ENCODE data around the gene CORO1A.
"Not testable (repeated sequence)": the region's sequence is repeated elsewhere in the genome, so short reads cannot be mapped to it uniquely, and the experiment has no call there.

DNA sequence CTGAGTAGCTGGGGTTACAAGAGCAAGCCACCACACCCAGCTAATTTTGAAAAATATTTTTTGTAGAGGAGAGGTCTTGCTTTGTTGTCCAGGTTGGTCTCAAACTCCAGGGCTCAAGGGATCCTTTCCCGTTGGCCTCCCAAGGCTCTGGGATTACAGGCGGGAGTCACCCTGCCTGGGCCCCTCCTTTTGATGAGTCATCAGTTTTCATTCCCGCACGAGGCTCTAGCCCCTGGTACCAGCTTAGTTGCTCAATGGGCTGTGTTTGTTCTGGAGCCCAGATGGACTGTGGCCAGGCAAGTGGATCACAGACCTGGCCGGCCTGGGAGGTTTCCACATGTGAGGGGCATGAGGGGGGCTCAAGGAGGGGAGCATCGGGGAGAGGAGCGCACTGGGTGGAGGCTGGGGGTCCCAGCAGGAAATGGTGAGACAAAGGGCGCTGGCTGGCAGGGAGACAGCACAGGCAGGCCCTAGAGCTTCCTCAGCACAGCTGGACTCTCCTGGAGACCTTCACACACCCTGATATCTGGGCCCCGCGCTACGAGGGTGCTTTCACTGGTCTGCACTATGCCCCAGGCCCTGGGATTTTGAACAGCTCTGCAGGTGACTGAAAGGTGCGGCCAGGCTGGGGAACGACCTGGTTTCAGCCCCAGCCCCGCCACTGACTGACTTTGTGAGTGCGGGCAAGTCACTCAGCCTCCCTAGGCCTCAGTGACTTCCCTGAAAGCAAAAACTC, 16.4 kb downstream of the CORO1A start:
- TF ChIP-seq, protein P1, sequence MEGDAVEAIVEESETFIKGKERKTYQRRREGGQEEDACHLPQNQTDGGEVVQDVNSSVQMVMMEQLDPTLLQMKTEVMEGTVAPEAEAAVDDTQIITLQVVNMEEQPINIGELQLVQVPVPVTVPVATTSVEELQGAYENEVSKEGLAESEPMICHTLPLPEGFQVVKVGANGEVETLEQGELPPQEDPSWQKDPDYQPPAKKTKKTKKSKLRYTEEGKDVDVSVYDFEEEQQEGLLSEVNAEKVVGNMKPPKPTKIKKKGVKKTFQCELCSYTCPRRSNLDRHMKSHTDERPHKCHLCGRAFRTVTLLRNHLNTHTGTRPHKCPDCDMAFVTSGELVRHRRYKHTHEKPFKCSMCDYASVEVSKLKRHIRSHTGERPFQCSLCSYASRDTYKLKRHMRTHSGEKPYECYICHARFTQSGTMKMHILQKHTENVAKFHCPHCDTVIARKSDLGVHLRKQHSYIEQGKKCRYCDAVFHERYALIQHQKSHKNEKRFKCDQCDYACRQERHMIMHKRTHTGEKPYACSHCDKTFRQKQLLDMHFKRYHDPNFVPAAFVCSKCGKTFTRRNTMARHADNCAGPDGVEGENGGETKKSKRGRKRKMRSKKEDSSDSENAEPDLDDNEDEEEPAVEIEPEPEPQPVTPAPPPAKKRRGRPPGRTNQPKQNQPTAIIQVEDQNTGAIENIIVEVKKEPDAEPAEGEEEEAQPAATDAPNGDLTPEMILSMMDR (IDR thresholded peaks at IDR 0.05; ENCODE audit: low read depth, low read length): not testable (repeated sequence)
- TF ChIP-seq EZH2phosphoT487 (IDR thresholded peaks at IDR 0.05; ENCODE audit: low read depth): not testable (repeated sequence)
